HG03045 (cell line): Measurements from ENCODE around the gene MEF2A.
A peak's percentile ranks its signal among the peaks of the same experiment; 100 is the strongest.
"Not testable (repeated sequence)": the region's sequence is repeated elsewhere in the genome, so short reads cannot be mapped to it uniquely, and the experiment has no call there.

ENCODE experiments used
- ATAC-seq: cut with Tn5 transposase; IDR thresholded peaks from one replicate; pipeline ENCODE4 v1.9.1; 2021; ENCODE audit warnings: mild to moderate bottlenecking, moderate library complexity; ENCODE audit not compliant: unreplicated experiment

MEF2A gene

DNA sequence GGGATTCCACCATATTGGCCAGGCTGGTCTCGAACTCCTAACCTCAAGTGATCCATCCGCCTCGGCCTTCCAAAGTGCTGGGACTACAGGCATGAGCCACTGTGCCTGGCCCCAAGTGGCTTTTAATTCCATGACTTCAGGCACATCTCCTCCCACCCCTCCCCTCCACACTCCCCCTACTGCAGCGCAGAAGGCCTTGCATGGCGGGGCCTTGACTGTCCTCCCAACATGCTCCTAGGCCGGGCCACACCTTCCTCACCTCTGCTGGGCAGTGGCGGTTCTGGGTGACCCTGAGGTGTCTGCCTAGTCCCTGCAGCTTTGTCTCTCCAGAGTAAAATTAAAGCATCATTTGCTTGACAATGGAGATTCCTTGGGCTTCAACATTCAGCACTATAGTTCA is 160.5 kb downstream of the MEF2A start:
- no peak for ATAC-seq

GRCh38 chr15:99727330-99727729 is 161.5 kb downstream of the MEF2A start:
- no peak for ATAC-seq

- ATAC-seq: no peak
Measured at GRCh38 chr15:99727733-99728132, 161.9 kb downstream of the MEF2A start.

DNA sequence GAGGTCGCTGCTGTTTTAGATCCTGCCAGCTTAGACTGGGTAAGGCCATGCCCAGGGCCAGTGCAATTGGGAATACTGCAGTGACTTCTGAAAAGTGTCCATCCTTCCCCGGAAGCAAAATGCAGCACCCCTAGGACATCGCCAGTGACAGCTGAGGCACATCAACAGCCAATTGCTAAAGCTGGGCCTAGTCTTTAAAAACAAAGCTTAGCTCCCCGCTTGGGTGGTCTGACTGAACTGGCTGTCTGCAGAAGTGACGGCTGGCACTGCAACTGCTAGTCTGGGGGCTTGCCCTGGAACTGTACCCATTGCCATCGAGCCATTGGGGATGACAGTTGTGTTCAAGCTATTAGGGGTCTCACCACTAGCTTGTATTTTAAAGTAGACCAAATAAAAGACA is 163.1 kb downstream of the MEF2A start:
- no peak for ATAC-seq

DNA sequence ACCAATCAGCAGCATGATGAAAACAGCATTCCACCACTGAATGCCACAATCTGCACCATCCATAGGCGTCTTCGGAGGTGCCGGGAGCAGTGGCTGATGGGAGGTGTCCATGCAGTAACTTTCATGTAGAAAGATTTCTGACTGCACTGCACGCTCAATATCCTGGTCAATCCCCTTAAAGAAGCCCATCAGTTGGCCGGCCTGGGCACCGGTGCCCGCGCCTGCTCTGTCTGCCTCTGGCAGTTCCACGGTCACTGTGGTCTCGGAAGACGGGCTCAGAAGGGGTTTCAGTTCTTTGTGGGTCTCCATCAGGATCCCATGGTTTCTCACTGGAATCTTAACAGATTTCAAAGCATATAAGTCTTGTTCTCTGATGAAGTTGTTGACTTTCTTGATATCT is 163.5 kb downstream of the MEF2A start:
- no peak for ATAC-seq

DNA sequence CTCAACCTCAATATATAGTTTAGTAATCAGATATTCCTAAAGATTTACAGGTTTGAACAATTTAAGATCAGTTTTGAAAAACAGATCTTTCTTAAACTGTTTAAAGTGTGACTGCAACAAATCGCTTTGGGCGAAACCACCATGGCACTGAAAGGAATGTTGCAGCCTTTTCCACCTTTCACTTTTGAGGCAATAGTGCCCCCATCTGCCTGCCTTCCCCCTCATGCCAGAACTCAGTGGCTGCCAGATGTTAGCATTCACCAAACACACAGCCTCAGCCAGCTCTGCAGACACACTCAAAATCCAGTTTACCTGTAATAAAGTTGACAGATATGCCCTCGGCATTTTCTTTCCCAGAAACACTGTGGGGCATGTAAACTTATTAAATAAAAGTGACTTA is 164.1 kb downstream of the MEF2A start:
- ATAC-seq: no peak

DNA sequence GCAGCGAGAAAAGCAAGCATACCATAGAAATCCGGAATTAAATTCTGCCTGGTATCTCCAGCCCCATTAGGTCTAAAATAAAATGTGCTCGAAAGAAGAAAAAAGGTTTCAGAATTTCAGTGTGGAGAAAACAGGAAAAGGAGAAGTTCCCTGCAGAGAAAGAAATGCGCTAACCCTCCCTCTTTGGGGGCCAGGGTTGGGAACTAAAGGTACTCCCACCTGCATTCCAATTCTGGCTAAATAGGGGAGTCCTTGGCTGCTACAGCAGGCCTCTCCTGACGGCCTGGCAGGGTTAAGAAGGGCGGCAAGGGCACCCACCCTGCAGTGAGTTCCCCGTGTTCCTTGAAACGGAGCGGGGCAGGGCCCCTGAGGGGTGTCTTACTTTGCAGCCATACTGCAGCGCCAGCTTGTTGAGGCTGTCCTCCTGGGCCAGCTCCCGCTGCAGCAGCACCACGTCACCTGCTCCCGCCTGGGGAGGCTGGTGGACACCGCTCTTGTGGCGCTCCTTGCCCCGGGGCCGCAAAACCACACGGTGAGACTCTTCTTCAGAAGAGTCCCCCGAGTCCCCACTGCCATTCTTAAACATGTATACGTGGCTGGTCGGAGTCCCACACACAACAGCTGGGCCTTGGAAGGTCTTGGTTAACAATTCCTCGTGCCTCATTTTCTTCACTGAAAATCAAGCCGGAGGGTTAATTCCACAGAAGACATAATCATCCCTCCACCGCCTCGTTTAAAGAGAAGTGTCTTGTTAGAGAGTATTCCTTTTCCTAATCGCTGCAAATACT is 165.7 kb downstream of the MEF2A start:
- ATAC-seq: no peak

- no peak for ATAC-seq
Measured at GRCh38 chr15:99732124-99732750, 166.5 kb downstream of the MEF2A start.

DNA sequence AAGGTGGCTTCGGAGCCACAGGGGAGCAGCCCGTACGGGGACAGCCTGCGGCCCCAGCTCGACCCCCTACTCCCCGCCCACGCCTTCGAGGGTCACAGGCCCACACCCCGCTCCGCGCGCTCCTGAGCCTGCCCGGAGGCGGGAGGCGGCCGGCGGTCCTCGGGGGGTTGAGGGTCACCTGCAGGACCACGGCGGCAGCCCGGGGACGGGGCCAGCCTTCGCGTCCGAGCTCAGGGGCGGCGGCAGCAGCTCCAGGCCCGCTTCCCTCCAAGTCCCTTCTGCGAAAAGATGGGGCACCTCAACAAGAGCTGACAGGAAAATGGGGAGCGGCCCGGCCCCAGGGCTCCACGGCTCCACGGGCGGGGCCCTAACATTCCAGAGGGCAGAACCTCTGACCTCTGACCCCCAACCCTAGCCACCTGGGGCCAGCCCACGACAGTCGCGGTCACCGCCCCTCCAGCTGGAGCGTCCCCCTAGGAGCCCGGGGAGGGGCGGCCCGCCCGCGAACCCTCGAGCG is 167.0 kb downstream of the MEF2A start:
- peak; percentile 36 for ATAC-seq

GRCh38 chr15:99733268-99734039 is 167.7 kb downstream of the MEF2A start, which contains the start of gene LYSMD4:
TSS of gene LYSMD4 (minus strand) at chr15:99733437. CDS start at chr15:99731999, 1,438 bp downstream.
- peak; percentile 99 for ATAC-seq

- not testable (repeated sequence) for ATAC-seq
Measured at GRCh38 chr15:99734040-99734291, 168.2 kb downstream of the MEF2A start.

- no peak for ATAC-seq
Measured at GRCh38 chr15:99734575-99734974, 168.8 kb downstream of the MEF2A start.

DNA sequence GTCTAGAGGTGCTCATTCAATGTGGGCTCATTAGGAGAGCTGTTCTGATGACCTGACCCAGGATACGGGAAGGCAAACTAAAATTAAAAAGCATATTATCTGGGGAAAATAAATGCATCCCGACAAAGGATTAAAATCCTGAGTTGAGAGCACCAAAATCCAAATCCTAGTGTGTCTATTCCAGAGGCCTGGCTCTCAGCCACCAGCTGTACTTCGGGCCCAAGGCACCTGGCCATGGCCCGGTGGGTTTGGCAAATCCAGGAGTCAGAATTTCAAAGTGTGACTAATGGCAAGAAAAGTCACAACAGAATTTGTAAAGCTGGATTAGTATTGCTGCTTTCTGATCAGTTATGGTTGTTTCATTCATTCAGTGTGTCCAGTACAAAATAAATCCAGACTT is 170.1 kb downstream of the MEF2A start:
- no peak for ATAC-seq

GRCh38 chr15:99736702-99737101 is 170.9 kb downstream of the MEF2A start:
- ATAC-seq: no peak

DNA sequence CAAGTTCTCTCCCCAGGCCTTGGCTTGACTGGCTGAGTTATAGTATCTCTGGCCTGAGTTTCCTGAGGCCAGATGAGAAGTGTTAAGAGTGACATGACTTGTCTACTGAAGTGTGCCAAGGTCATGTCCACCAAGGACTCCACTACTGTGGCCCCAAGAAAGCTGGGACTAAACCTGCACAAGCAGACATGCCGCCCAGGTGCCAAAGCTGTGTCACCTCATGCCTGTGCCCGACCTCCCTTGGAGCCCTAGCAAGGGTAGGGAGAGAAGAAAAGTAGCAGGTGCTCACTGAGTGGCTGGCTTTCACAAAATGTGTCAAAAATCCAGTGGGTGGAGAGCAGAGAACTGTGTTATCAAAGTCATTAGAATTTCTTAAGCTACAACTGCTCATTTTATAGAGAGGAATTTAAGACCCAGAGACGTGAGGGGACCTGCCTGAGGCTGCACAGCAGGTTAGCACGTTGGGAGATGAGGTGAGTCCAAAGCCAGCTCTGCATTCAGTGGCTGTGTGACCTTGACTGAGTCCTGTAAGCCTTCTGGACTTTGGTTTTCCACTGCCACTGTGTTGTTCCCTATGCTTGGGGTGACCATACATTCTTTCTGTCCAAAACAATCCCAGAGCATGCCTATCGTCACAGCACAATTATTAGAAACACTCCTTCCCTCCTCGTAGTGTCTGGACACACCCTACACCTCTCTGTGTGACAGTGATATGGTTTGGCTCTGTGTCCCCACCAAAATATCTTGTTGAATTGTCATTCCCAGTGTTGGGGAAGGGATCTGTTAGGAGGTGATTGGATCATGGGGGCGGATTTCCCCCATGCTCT is 172.4 kb downstream of the MEF2A start:
- no peak for ATAC-seq

DNA sequence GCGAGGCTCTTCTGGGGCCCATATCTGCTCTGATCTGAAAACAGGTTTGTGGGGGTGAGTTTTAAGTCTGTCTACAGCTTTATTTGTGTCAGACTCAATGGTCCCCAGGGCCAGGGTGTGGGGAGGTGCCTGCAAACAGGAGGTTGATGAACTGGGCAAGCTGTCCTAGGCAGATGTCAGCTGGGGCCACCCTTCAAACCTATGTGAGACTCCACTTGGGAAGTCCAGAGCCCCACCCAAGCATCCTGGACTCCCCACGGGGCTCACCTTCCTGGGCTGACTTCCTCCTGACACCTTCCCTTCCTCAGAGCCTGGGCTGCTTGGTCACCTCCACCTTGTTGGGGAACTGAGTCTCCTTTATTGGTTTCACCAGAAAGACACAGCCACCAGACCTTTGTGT is 176.1 kb downstream of the MEF2A start:
- ATAC-seq: no peak

- no peak for ATAC-seq
Measured at GRCh38 chr15:99744142-99744541, 178.4 kb downstream of the MEF2A start.

GRCh38 chr15:99745370-99746086 is 179.7 kb downstream of the MEF2A start:
- ATAC-seq: no peak

- no peak for ATAC-seq
Measured at GRCh38 chr15:99749386-99749785, 183.6 kb downstream of the MEF2A start.

DNA sequence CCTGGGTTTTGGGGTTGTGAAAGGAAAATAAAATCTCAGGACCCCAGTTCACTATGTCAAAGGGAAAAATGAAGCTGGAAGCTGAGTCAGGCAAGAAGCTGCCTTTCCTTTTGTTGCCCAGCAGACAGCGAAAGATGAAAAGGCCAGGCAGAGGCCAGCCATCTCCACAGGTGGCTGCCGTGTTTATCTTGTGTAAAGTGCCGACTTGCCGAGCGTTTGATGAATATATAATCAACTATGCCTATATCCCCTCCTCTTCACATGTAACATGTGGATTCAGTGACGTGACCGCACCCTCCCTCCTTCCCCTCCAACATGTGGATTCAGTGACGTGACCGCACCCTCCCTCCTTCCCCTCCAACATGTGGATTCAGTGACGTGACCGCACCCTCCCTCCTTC is 184.5 kb downstream of the MEF2A start:
- ATAC-seq: not testable (repeated sequence)
